GM18873 (cell line): ENCODE measurements around the gene UBASH3B.
A peak's percentile ranks its signal among the peaks of the same experiment; 100 is the strongest.
"Not testable (repeated sequence)": the region's sequence is repeated elsewhere in the genome, so short reads cannot be mapped to it uniquely, and the experiment has no call there.

Experiments
- ATAC-seq: cut with Tn5 transposase; IDR thresholded peaks from one replicate; pipeline ENCODE4 v1.9.1; 2021; ENCODE audit warnings: mild to moderate bottlenecking, moderate library complexity, moderate number of reproducible peaks; ENCODE audit not compliant: unreplicated experiment, low FRiP score

UBASH3B gene

DNA sequence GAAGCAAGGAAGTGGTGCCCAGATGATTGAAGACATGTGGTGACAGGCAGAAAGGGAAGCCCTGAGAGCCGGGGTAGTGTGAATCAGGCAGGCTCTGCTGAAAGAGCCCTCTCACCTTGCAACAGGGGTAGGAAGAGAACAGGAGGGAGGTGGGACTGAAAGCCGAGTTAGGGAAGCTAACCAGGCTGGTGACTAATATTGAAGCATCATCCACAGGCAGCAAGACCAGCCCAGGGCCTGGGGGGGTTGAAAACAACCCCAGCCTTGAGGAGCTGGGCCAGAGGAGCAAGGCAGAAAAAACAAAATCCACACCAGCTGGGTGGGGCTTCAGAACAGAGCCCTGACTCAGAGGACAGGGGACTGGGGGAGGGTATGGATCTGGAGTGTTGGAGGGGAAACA, 147.8 kb downstream of the UBASH3B start:
- ATAC-seq, result no peak

DNA sequence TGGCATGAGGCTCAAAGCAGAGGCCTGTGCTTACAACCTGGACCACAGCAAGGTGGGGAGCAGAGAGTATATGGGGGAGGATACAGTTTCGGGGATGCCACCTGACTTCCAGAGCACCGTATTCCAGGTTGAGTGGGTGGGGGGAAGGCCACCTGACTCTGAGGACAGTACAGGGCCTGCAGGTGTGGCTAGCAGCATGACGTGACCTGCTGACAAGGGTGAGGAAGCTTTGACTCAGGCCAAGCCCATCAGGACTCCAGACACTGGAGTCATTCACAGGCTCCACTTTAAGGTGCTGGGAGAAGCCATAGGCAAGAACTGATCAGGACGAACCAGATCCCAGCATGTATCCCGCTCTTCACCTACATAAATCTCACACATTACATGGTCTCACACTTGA, 148.2 kb downstream of the UBASH3B start:
- no peak for ATAC-seq

DNA sequence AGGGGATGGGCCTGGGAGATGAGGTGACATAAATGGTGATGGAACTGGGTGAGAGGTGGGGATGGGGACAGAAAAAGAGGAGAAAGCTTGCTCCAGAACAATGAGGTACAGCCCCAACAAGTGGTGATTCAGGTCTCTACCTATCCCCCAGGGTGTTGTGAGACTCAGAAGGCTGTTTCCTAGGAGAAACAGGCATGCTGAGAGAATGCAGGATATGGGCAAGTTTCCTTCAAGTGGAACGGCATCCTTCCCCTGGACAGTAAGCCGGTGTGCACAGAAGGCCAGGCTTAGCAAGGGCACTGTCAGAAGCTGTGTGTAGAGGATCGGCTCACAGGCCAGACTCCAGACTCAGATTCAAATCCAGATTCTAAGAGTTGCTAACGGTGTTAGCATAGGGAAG, 148.6 kb downstream of the UBASH3B start:
- no peak for ATAC-seq

DNA sequence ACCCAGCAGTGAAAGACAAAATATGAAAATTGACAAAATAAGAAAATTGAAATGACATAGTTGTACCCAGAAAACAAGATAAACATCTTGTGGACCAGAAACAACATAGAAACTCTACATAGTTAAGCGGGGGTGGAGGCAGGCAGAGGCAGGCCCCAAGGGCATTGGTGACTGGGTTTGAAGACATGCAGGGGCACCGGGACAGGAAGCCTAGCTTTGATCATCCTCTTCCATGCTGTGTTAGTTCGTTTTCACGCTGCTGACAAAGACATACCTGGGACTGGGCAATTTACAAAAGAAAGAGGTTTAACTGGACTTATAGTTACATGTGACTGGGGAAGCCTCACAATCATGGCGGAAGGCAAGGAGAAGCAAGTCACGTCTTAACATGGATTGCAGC, 149.3 kb downstream of the UBASH3B start:
- ATAC-seq, result no peak

- no peak for ATAC-seq
These were observed 152.4 kb downstream of the UBASH3B start for GRCh38 chr11:122807731-122808477.

GRCh38 chr11:122808478-122808869, 153.0 kb downstream of the UBASH3B start:
- ATAC-seq, result peak; percentile 78

DNA sequence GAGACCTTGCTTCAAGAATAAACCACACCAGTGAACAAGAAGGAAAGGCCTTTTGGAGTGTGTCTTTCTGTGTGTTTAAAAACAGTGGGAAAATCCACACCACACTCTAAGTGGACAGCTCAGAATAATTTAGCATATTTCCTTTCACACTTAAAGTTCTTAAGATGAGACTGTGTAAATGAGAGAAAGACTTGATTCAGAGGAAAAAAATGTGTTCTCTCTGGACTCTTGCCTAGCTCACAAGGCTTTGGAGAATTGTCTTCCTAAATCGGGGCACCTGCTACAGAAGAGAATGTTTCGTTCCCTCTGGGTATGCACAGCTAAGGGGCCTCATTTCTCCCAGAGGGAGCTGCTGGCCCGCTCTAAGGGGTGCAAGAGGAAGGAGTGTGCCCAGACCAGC, 154.3 kb downstream of the UBASH3B start:
- ATAC-seq, result no peak

GRCh38 chr11:122811721-122812120, 156.2 kb downstream of the UBASH3B start:
- ATAC-seq, result no peak

DNA sequence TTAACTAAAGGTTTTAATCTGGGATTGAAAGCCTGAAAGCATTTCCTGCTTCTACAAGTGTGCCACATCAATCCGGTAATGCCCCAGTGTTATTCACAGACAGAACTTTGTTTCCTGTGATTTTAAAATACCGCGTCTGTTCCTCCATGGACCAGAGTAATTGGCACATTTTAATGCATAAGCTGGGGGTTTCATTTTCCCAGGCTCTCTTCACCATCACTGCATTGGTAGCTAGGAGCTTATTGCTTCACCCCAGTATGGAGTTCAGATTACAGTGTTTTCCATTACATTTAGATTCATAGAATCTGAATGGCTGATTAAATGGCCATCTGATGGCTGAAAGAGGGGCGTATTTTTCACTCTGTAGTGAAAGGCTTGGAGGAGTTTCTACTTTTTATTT, 157.1 kb downstream of the UBASH3B start:
- ATAC-seq, result no peak

DNA sequence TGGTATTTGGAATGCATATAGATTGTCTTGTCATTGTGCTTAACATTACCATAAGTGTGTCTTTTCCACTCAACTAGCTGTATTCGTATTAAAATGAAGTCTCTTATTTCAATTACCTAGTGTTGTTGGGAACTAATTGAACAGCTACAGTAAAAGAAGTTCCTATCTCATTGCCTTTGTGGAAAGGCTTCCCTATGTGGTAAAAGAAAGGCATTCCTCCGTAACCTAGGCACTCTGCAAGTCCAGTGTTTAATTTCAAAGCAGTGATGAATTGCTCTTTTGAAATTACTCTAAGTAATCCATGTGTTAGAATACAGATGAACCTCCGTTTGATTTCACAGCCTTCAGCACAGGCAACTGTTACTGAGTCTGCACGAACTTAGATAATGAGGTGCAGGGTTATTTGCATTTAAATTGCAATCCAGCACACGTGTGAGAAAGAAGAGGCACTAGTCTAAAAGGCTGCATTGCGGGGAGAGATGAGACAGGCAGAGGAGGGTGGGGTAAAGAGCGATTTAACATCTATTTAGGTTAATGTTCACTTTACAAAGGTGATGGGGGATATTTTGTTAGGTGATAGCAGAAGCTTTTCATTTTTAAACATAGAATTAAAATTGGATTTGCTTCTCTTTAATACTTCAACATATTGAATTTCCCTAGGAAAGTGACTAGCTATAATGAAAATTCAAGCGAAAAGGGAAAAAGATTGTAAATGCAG, 157.8 kb downstream of the UBASH3B start:
- ATAC-seq, result no peak

- ATAC-seq, result no peak
These were observed 158.4 kb downstream of the UBASH3B start for GRCh38 chr11:122813894-122814270.

GRCh38 chr11:122814401-122814800, 158.9 kb downstream of the UBASH3B start:
- ATAC-seq, result no peak

- no peak for ATAC-seq
These were observed 160.4 kb downstream of the UBASH3B start for GRCh38 chr11:122815900-122816299.

- no peak for ATAC-seq
These were observed 161.4 kb downstream of the UBASH3B start for GRCh38 chr11:122816761-122817520.

DNA sequence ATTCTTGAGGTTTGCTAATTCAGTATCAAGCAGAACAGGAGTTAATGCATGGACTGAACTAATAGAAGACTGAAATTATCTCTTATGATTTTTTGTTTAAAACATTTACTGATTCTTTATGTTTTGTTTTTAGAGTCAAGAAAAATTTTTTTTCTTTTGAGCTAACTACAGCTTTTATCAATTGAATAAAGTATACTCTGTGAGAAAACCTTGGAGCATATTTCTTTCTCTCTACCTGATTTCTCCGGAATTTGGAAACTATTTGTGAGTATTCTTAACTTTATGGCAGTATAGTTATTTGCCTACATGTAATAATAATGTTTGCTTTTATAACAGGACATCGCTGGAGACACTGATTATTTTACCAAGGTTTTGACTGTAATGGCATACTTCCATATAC, 164.6 kb downstream of the UBASH3B start:
- ATAC-seq, result no peak

DNA sequence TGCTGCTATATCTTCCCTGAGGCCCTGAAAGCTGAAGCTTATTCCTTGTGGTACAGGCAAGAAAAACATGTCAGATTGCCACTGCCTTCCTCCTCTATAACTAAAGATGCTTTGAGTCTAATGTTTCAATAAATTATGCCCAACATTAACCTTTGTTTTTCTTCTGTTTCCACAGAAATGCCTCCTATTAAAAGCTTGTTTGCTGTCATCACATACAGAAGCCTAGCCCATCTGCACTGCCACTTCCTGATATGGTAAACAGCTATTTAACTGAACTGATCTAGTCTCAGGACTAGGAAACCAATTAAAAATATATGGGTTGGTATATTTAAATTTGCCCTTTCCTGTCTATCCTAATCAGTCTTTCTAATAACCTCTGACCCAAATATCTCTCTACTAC, 165.6 kb downstream of the UBASH3B start:
- ATAC-seq, result no peak

- ATAC-seq, result no peak
These were observed 166.7 kb downstream of the UBASH3B start for GRCh38 chr11:122822241-122822640.

DNA sequence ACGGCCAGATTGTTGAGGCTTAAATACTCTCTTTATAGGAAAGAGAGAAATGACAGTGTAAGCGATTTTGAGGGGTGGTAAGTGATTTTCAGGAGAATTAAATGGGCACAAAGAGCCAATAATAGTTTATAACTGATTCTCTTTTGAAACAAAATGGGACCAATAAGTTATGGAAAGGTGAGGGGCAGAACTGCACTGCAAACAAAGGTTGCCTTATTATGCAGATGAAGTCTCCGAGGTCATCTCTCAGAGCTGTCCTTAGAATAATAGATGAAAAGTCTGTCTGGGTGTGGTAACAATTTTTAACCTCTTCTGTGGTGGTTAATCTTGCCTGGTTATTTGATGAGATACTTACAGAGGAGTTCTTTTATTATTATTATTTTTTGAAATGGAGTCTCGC, 168.0 kb downstream of the UBASH3B start:
- no peak for ATAC-seq

DNA sequence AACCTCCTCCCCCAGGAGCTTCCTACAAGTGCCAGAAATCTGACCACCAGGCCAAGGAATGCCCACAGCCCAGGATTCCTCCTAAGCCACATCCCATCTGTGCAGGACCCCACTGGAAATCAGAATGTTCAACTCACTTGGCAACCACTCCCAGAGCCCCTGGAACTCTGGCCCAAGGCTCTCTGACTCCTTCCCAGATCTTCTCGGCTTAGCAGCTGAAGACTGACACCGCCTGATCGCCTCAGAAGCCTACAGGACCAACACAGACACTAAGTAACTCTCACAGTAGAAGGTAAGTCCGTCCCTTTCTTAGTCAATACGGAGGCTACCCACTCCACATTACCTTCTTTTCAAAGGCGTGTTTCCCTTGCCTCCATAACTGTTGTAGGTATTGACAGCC, 173.8 kb downstream of the UBASH3B start:
- not testable (repeated sequence) for ATAC-seq

GRCh38 chr11:122832297-122832696, 176.8 kb downstream of the UBASH3B start:
- ATAC-seq, result not testable (repeated sequence)

DNA sequence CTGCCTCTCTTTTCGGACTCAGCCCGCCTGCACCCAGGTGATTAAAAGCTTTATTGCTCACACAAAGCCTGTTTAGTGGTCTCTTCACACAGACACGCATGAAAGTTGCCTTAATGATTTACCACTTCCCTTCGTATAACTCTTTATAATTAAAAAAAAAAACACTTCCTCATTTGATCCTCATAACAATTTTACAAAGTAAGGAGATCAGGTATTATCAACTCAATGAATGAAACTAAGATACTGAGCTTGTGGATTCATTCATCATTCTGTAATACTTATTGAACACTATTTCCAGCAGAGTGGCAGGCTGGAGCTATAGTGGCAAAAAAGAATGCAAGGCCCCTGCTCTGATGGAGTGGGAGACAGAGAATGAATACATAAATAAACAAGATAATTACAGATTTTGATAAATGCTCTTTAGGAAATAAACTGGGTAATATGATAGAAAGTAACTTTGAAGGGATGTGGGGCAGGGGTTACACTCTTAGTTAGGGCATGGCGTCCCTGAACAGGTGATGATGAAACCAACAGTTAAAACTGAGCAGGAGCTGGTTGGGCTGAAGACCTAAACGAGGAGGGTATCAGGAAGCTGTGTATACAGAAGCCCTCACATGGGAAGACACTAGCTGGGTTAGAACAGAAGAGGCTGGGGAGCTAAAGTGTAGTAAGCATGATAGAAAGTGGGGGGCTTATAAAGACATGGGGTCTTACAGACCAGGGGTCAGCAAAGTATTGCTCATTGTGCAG, 177.4 kb downstream of the UBASH3B start:
- ATAC-seq, result no peak
